ENCODE results near the gene PPFIA1. TPM values are rescaled to one million over a fixed set of nuclear protein-coding genes. Genes with fewer than 3 reads are reported as not detected.

The PPFIA1 gene
- total and polyA plus RNA-seq, 2 of the 8 experiments (the other 6 are each of a cell fraction or from before 2014, with no cell fraction given) = 44.3 to 73.5 TPM

- Histone ChIP-seq H2BK20ac (ENCODE audit: low read length) (no peak overlapping the region), H3K23ac (ENCODE audit: insufficient read length) (no peak overlapping the region), H3K56ac (replicated peaks; ENCODE audit: insufficient read length, low read depth, low read length) (no peak overlapping the region), H3K79me1 (ENCODE audit: low read depth, low read length) (no peaks in the 10 kb centered on the region; the same call in 1 of the 2 replicates), H2BK15ac (ENCODE audit: low read length) (no peak overlapping the region), H2BK120ac (replicated peaks; ENCODE audit: low read depth, low read length) (no peak overlapping the region), H2AK5ac (ENCODE audit: low read depth, low read length) (no peak overlapping the region), H3K9ac (replicated peaks in 1 of 4; ENCODE audit: extremely low read depth in 1 of 4, low read depth in 3 of 4, low read length in 3 of 4) (no peak overlapping the region), H3K14ac (ENCODE audit: insufficient read length) (no peak overlapping the region), H3K36me3 (ENCODE audit: control insufficient read depth in 2 of 4, insufficient read depth in 4 of 4, low read length in 3 of 4) (peaks cover 15 to 75% (median 46%) of the 10 kb centered on the region in 4 experiments), H2BK12ac (ENCODE audit: low read depth, low read length) (no peak overlapping the region), H4K8ac (ENCODE audit: extremely low read depth, insufficient read depth, low read length) (no peak overlapping the region), H3K4ac (replicated peaks; ENCODE audit: insufficient read length, low read depth, low read length) (no peak overlapping the region), H4K20me1 (replicated peaks in 1 of 2; ENCODE audit: control insufficient read depth in 1 of 2, insufficient read depth in 2 of 2, low read length in 2 of 2) (peaks cover 4 to 6% of the 10 kb centered on the region in 2 experiments), H3K9me3 (ENCODE audit: insufficient read depth in 2 of 2, low read depth in 1 of 2, low read length in 1 of 2) (no peaks in the 10 kb centered on the region), H3K79me2 (ENCODE audit: control insufficient read depth in 1 of 2, insufficient read depth in 2 of 2, low read length in 2 of 2) (0 out of 4 replicates have a peak, but pooled peaks cover 0 to 2% of the 10 kb centered on the region in 2 experiments), H3K4me2 (ENCODE audit: insufficient read depth in 1 of 2, low read depth in 2 of 2, low read length in 2 of 2) (no peak overlapping the region), H2AFZ (ENCODE audit: low read length) (no peak overlapping the region), H3K27me3 (replicated peaks in 1 of 4; ENCODE audit: control insufficient read depth in 3 of 4, extremely low read depth in 1 of 4, insufficient read depth in 3 of 4, low read length in 3 of 4) (no peaks in the 10 kb centered on the region), H2BK5ac (ENCODE audit: low read depth, low read length) (no peak overlapping the region), H3K18ac (ENCODE audit: extremely low read depth, low read length) (no peak overlapping the region), H4K5ac (ENCODE audit: insufficient read length, low read depth, low read length) (no peak overlapping the region), H3K4me1 (replicated peaks in 1 of 4; ENCODE audit: control insufficient read depth in 3 of 4, insufficient read depth in 4 of 4, low read length in 3 of 4) (no peaks in the 10 kb centered on the region; a peak in 1 of 7 replicates), H4K91ac (replicated peaks; ENCODE audit: insufficient read length, low read length) (no peak overlapping the region), H3K23me2 (ENCODE audit: low read depth, low read length) (no peaks in the 10 kb centered on the region), H3K27ac (ENCODE audit: low read depth, low read length) (no peak overlapping the region), H3K4me3 (ENCODE audit: extremely low read depth in 1 of 4, insufficient read depth in 2 of 4, low read depth in 3 of 4, low read length in 4 of 4) (no peak overlapping the region)
- CTCF ChIA-PET (ENCODE audit: partially characterized antibody) = no interaction called here
- FAIRE-seq (no peak), DNase-seq (ENCODE audit: low read depth in 1 of 2, low spot score in 2 of 2) (no peak)
- POLR2A ChIA-PET (ENCODE audit: partially characterized antibody) = no interaction called here
- no peak for TF ChIP-seq TAF7 (optimal IDR thresholded peaks at IDR 0.05; ENCODE audit: borderline replicate concordance, low read depth, low read length)
- TF ChIP-seq RBBP5 (IDR thresholded peaks at IDR 0.05; ENCODE audit: borderline replicate concordance, low read depth, low read length) = no peak
- TF ChIP-seq JUN (IDR thresholded peaks at IDR 0.05; ENCODE audit: low read depth, low read length) = no peak
- no peak for TF ChIP-seq MAFK (IDR thresholded peaks at IDR 0.05; ENCODE audit: low read depth, low read length)
- TF ChIP-seq EGR1 (IDR thresholded peaks at IDR 0.05; ENCODE audit: borderline replicate concordance, low read depth, low read length) = no peak
- TF ChIP-seq SIRT6 (IDR thresholded peaks at IDR 0.05; ENCODE audit: low read length) = no peak
- TF ChIP-seq SIN3A (conservative IDR thresholded peaks at IDR 0.05 in 1 of 2, IDR thresholded peaks at IDR 0.05 in 1 of 2; ENCODE audit: low read depth in 1 of 2, low read length in 2 of 2) = no peak
- TF ChIP-seq RXRA (IDR thresholded peaks at IDR 0.05; ENCODE audit: insufficient read depth, low read depth, low read length) = no peak
- no peak for TF ChIP-seq TEAD4 (IDR thresholded peaks at IDR 0.05; ENCODE audit: low read depth, low read length)
- 95% methylated on average over 7 of the region's 10 CpGs; no CpG with 5 or more reads in 1 of the 2 experiments for WGBS, 2 experiments (ENCODE audit: extremely low coverage in 1 of 2, insufficient coverage in 1 of 2, insufficient read length in 1 of 2, insufficient replicate concordance in 2 of 2, low coverage in 1 of 2, low lambda C conversion rate in 2 of 2, missing lambda C conversion rate in 1 of 2)
Observed at GRCh38 chr11:70327717-70328116, 57.2 kb downstream of the PPFIA1 start.

Measured in H1 (cell line).